Measurements from ENCODE around the gene SLC16A5.
"Not testable (repeated sequence)": the region's sequence is repeated elsewhere in the genome, so short reads cannot be mapped to it uniquely, and the experiment has no call there.

GRCh38 chr17:75045946-75046406 lies 41.8 kb upstream of the SLC16A5 start:
- TF ChIP-seq CTCF, POLR2A (IDR thresholded peaks at IDR 0.05): not testable (repeated sequence)
